SK-N-SH treated with all-trans-retinoic acid at 6 μM for 48 hours (cell line): Measurements from ENCODE around the gene HTT.

Experiments
- ATAC-seq: fragments of 200-7000 bp; cut with Tn5 transposase; 3 replicates; pipeline ENCODE4 v1.9.1; 2020; ENCODE audit warnings: mild to moderate bottlenecking, moderate library complexity
- BACH2 ChIP-seq: fragments of 250-450 bp; sonication (Bioruptor Pico); IDR thresholded peaks from 2 replicates; pipeline ENCODE4 v1.9.0; 2021; ENCODE audit warnings: mild to moderate bottlenecking, borderline replicate concordance
- CREB5 ChIP-seq: fragments of 250-450 bp; sonication (Bioruptor Pico); IDR thresholded peaks from 2 replicates; pipeline ENCODE4 v1.5.1; 2020; ENCODE audit warnings: low read depth, mild to moderate bottlenecking, moderate library complexity
- CSDC2 ChIP-seq: fragments of 250-450 bp; sonication (Bioruptor Pico); IDR thresholded peaks from 2 replicates; pipeline ENCODE4 v1.5.0; 2020; ENCODE audit warnings: mild to moderate bottlenecking, moderate library complexity
- CSRNP3 ChIP-seq: fragments of 250-450 bp; sonication (Bioruptor Pico); IDR thresholded peaks from 2 replicates; pipeline ENCODE4 v1.5.1; 2021; ENCODE audit warnings: mild to moderate bottlenecking, moderate library complexity
- ESRRG ChIP-seq: fragments of 250-450 bp; sonication (Bioruptor Pico); IDR thresholded peaks from 2 replicates; pipeline ENCODE4 v1.6.1; 2021; ENCODE audit warnings: mild to moderate bottlenecking
- GLIS3 ChIP-seq: fragments of 250-450 bp; sonication (Bioruptor Pico); IDR thresholded peaks from 2 replicates; pipeline ENCODE4 v1.5.0; 2020; ENCODE audit warnings: mild to moderate bottlenecking, moderate library complexity
- ISL1 ChIP-seq: fragments of 250-450 bp; sonication (Bioruptor Pico); IDR thresholded peaks from 2 replicates; pipeline ENCODE4 v2.1.2; 2022; ENCODE audit warnings: mild to moderate bottlenecking, moderate library complexity
- OSR1 ChIP-seq: fragments of 250-450 bp; sonication (Bioruptor Pico); IDR thresholded peaks from 2 replicates; pipeline ENCODE4 v1.8.0; 2022; ENCODE audit warnings: moderate library complexity, mild to moderate bottlenecking, inconsistent platforms
- PATZ1 ChIP-seq: fragments of 250-450 bp; sonication (Bioruptor Pico); IDR thresholded peaks from 2 replicates; pipeline ENCODE4 v1.8.0; 2020; ENCODE audit warnings: mild to moderate bottlenecking, moderate library complexity, borderline replicate concordance
- POU6F1 ChIP-seq: fragments of 250-450 bp; sonication (Bioruptor Pico); IDR thresholded peaks from 2 replicates; pipeline ENCODE4 v1.8.0; 2021; ENCODE audit warnings: low read depth, mild to moderate bottlenecking, moderate library complexity, borderline replicate concordance
- PPARA ChIP-seq: fragments of 250-450 bp; sonication (Bioruptor Pico); IDR thresholded peaks from 2 replicates; pipeline ENCODE4 v1.5.0; 2020; ENCODE audit warnings: mild to moderate bottlenecking, borderline replicate concordance
- RARB ChIP-seq: fragments of 250-450 bp; sonication (Bioruptor Pico); IDR thresholded peaks from 2 replicates; pipeline ENCODE4 v1.8.0; 2021; ENCODE audit warnings: mild to moderate bottlenecking, moderate library complexity
- TCF4 ChIP-seq: fragments of 250-450 bp; sonication (Bioruptor Pico); IDR thresholded peaks from 2 replicates; pipeline ENCODE4 v1.8.0; 2021; ENCODE audit warnings: mild to moderate bottlenecking, moderate library complexity, borderline replicate concordance
- TOX ChIP-seq: fragments of 250-450 bp; sonication (Bioruptor Pico); IDR thresholded peaks from 2 replicates; pipeline ENCODE4 v1.8.0; 2021; ENCODE audit warnings: mild to moderate bottlenecking, moderate library complexity, borderline replicate concordance
- TSHZ2 ChIP-seq: fragments of 250-450 bp; sonication (Bioruptor Pico); IDR thresholded peaks from 2 replicates; pipeline ENCODE4 v1.5.0; 2020; ENCODE audit warnings: mild to moderate bottlenecking, moderate library complexity
- ZC3H10 ChIP-seq: fragments of 250-450 bp; sonication (Bioruptor Pico); IDR thresholded peaks from 2 replicates; pipeline ENCODE4 v1.5.1; 2021; ENCODE audit warnings: mild to moderate bottlenecking, moderate library complexity
- ZFP30 ChIP-seq: fragments of 450-650 bp; formaldehyde crosslinking; IDR thresholded peaks from 2 replicates; pipeline ENCODE4 v1.5.0; 2022; ENCODE audit warnings: mild to moderate bottlenecking, moderate library complexity
- ZNF565 ChIP-seq: fragments of 450-650 bp; formaldehyde crosslinking; conservative IDR thresholded peaks from 2 replicates; pipeline ENCODE4 v1.5.0; 2020; ENCODE audit warnings: low read depth, mild to moderate bottlenecking, moderate library complexity
- ZNF70 ChIP-seq: fragments of 450-650 bp; formaldehyde crosslinking; IDR thresholded peaks from 2 replicates; pipeline ENCODE4 v1.5.0; 2020; ENCODE audit warnings: mild to moderate bottlenecking, moderate library complexity
- ZNF8 ChIP-seq: fragments of 450-650 bp; formaldehyde crosslinking; IDR thresholded peaks from 2 replicates; pipeline ENCODE4 v1.5.0; 2020; ENCODE audit warnings: mild to moderate bottlenecking, moderate library complexity

HTT gene

GRCh38 chr4:3118312-3118711, 43.8 kb downstream of the HTT start (continued):
- TF ChIP-seq PPARA (CRISPR knock-in tag) (no peak), ZNF8 (CRISPR knock-in tag) (no peak)

- no peak for TF ChIP-seq TOX (CRISPR knock-in tag)
- TF ChIP-seq BACH2 (CRISPR knock-in tag) = no peak
- no peak for TF ChIP-seq PATZ1 (CRISPR knock-in tag)
- TF ChIP-seq CREB5 (CRISPR knock-in tag) = no peak
- no peak for TF ChIP-seq POU6F1 (CRISPR knock-in tag)
- no peak for TF ChIP-seq ZNF565
- no peak for TF ChIP-seq ZC3H10 (CRISPR knock-in tag)
- TF ChIP-seq ZNF70 (CRISPR knock-in tag) = no peak
- no peak for TF ChIP-seq CSDC2
- TF ChIP-seq RARB = no peak
- TF ChIP-seq TSHZ2 = no peak
- TF ChIP-seq GLIS3 = no peak
- no peak for TF ChIP-seq ESRRG
- TF ChIP-seq, all 23 proteins: peak for 0
- no peak for ATAC-seq
Observed at GRCh38 chr4:3119464-3119863, 45.0 kb downstream of the HTT start.

- TF ChIP-seq PATZ1 (CRISPR knock-in tag) = no peak
- TF ChIP-seq CREB5 (CRISPR knock-in tag) = no peak
- TF ChIP-seq ISL1 (CRISPR knock-in tag) = no peak
- TF ChIP-seq CSDC2 = no peak
- ATAC-seq = no peak
Observed at GRCh38 chr4:3121110-3121509, 46.6 kb downstream of the HTT start.

- ATAC-seq = no peak
- TF ChIP-seq BACH2 (CRISPR knock-in tag) (no peak), RARB (no peak), POU6F1 (CRISPR knock-in tag) (no peak), PATZ1 (CRISPR knock-in tag) (no peak), CSRNP3 (no peak), TCF4 (CRISPR knock-in tag) (no peak), ZFP30 (CRISPR knock-in tag) (no peak), OSR1 (CRISPR knock-in tag) (no peak), ZNF8 (CRISPR knock-in tag) (no peak), ESRRG (no peak), ZNF565 (no peak), TOX (CRISPR knock-in tag) (no peak)
Observed at GRCh38 chr4:3121596-3121995, 47.1 kb downstream of the HTT start.
